Measurements from ENCODE around the gene GNG3.
"Not testable (repeated sequence)": the region's sequence is repeated elsewhere in the genome, so short reads cannot be mapped to it uniquely, and the experiment has no call there.

Gene GNG3

GRCh38 chr11:62688491-62688890 lies 19.0 kb upstream of the GNG3 start:
- TF ChIP-seq, protein P1, sequence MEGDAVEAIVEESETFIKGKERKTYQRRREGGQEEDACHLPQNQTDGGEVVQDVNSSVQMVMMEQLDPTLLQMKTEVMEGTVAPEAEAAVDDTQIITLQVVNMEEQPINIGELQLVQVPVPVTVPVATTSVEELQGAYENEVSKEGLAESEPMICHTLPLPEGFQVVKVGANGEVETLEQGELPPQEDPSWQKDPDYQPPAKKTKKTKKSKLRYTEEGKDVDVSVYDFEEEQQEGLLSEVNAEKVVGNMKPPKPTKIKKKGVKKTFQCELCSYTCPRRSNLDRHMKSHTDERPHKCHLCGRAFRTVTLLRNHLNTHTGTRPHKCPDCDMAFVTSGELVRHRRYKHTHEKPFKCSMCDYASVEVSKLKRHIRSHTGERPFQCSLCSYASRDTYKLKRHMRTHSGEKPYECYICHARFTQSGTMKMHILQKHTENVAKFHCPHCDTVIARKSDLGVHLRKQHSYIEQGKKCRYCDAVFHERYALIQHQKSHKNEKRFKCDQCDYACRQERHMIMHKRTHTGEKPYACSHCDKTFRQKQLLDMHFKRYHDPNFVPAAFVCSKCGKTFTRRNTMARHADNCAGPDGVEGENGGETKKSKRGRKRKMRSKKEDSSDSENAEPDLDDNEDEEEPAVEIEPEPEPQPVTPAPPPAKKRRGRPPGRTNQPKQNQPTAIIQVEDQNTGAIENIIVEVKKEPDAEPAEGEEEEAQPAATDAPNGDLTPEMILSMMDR (IDR thresholded peaks at IDR 0.05; ENCODE audit: extremely low read depth, missing control alignments): no peak
- DNase-seq (ENCODE audit: low spot score): no peak

GRCh38 chr11:62689421-62690183 lies 17.9 kb upstream of the GNG3 start, which contains the start of gene LRRN4CL:
LRRN4CL (minus strand) TSS chr11:62689530; CDS start chr11:62688508, 1,022 bp downstream.
- DNase-seq (ENCODE audit: low spot score): peak; percentile 18
- TF ChIP-seq, protein P1 (IDR thresholded peaks at IDR 0.05; ENCODE audit: extremely low read depth, missing control alignments): no peak

DNA sequence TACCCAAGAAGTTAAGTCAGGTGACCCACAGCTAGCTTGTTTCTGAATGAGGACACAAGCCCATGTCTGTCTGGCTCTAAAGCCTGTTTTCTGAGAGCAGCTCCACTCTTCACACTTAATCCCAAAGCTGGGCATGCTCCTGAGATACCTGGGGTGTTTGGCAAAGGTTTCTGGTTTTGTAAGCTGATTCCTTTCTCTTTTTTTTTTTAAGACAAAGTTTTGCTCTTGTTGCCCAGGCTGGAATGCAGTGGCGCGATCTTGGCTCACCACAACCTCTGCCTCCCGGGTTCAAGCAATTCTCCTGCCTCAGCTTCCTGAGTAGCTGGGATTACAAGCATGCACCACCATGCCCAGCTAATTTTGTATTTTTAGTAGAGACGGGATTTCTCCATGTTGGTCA lies 13.9 kb upstream of the GNG3 start:
- DNase-seq (ENCODE audit: low spot score): not testable (repeated sequence)

DNA sequence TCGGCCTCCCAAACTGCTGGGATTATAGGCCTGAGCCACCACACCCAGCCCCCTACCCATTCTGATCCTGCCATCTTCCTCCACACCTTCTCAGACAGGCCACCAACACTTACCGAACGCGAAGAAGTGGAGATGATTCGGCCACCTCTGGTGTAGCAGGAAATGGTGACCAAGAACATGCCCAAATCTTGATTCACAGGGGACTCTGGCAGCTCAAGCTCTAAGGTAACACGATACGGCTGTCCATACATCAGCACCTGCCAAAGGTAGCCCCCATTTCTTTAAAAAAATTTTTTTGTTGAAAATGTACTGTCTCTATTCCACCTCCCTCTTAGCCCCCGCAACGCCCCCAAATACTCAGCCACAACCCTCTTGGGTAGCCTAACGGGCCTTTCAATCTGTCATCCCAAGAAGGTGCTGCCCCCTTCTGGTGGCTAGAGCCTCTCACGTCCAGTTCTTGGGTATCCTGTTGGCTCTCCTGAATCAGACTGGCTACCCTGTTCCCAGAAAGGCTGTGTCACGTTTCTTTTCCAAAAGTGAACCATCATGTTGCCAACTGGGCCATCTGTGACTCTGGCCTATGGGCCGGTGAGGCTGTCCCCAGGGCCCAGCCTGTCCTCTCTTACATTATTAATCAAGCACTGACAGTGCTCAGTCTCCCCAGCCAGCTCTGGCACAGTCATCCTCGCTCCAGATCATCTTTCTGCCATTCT lies 12.9 kb upstream of the GNG3 start:
- TF ChIP-seq, protein P1 (IDR thresholded peaks at IDR 0.05; ENCODE audit: extremely low read depth, missing control alignments): peak; percentile 75
- peak; percentile 85 for DNase-seq (ENCODE audit: low spot score)

- DNase-seq (ENCODE audit: low spot score): peak; percentile 13
- TF ChIP-seq, protein P1 (IDR thresholded peaks at IDR 0.05; ENCODE audit: extremely low read depth, missing control alignments): no peak
Measured at GRCh38 chr11:62702246-62702645, 5.2 kb upstream of the GNG3 start.

DNA sequence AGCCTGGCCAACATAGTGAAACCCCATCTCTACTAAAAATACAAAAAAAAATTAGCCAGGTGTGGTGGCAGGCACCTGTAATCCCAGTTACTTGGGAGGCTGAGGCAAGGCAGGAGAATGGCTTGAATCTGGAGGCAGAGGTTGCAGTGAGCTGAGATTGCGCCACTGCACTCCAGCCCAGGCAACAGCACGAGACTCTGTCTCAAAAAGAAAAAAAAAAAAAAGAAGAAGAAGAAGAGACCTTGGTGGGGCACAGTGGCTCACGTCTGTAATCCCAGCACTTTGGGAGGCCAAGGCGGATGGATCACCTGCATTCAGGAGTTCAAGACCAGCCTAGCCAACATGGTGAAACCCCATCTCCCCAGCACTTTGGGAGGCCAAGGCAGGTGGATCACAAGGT lies 3.6 kb upstream of the GNG3 start:
- not testable (repeated sequence) for DNase-seq (ENCODE audit: low spot score)

DNA sequence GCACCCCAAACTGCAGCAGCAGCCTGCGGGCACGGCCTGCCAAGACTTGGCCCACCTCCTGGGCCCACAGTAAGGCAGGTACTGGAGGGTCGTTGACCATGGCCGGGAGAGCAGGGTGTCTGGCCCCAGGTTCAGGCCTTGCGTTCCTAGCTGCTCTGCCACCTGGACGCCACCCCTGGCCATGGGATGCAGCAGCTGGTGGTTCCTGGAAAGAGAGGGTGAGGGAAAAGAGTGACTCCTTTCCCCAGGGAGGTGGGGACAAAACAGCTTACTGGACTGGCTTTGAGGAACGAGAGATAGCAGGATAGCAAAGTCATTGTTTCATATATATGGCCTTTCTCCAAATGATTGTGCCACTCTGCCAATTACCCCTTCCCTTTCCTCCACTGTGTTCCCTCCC lies 2.1 kb upstream of the GNG3 start:
- no peak for DNase-seq (ENCODE audit: low spot score)
- TF ChIP-seq, protein P1 (IDR thresholded peaks at IDR 0.05; ENCODE audit: extremely low read depth, missing control alignments): no peak

- peak; percentile 95 for DNase-seq (ENCODE audit: low spot score)
- TF ChIP-seq, protein P1 (IDR thresholded peaks at IDR 0.05; ENCODE audit: extremely low read depth, missing control alignments): no peak
Measured at GRCh38 chr11:62705880-62706849, 1.3 kb upstream of the GNG3 start.

Data from GM20000 (cell line).